ENCODE results near the gene ZFYVE19. TPM values are rescaled to one million over a fixed set of nuclear protein-coding genes. Genes with fewer than 3 reads are reported as not detected.

The ZFYVE19 gene
- total and polyA plus RNA-seq, 2 donors (not counting 3 experiments of a cell fraction or from before 2014, with no cell fraction given) = 29.7 to 47.2 TPM

DNA sequence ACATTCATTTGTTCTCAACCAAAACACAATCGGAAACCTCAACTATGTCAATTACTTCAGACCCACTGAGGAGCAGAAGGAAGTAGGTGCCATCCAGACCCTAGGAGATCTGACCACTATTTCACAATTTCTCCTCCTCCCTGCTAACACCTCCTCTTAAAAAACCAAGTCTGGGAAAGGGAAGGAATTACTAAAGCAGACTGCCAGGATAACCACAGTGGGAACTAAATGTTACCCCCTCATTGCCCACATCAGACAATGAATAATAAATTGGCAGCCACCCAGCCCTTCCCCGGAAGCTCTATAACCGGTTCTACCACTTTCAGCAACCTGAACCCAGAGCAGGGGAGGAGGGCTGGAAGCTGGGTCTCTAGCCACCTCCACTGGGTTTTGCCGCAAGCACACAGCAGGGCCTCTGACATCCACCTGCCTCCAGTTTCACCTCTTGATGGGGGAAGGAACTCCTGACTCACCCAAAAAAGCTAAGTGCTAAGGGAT is 19.5 kb upstream of the ZFYVE19 start:
- peak overlapping the region; percentile 51 for H3K27ac ChIP-seq (ENCODE audit: insufficient read depth, low read depth, low read length)
- POLR2A ChIA-PET = no interaction called here

More for the DNA sequence above, 19.5 kb upstream of the ZFYVE19 start:
- no TSS peak for BruUV-seq (replicated peaks)
- no peaks in the 10 kb centered on the region for H3K9me3 ChIP-seq (replicated peaks; ENCODE audit: control insufficient read depth, insufficient read depth, low read length)
- DNase-seq (ENCODE audit: low read depth, low spot score) (peak; percentile 71), FAIRE-seq (peak; percentile 70)
- peaks cover 19% of the 10 kb centered on the region for H3K79me2 ChIP-seq (ENCODE audit: control insufficient read depth, insufficient read depth, low read length)
- H3K9me1 ChIP-seq (replicated peaks; ENCODE audit: control insufficient read depth, extremely low read depth, insufficient read depth, low read length) = no peaks in the 10 kb centered on the region
- peak overlapping the region; percentile 70 for H3K4me2 ChIP-seq (ENCODE audit: insufficient read depth, low read length)
- H3K9ac ChIP-seq (replicated peaks; ENCODE audit: extremely low read depth, insufficient read depth, low read length) = no peak overlapping the region
- intact Hi-C loops (cut with micrococcal nuclease) (loop anchor here (2.0 to 5.0 kb wide), 3 partner anchors 19 to 105 kb away; partner anchors contain the start of genes C15orf62, RMDN3 and VPS18), dilution Hi-C loops (cut with MboI; ENCODE audit: extremely low pct_ligation_motif_present, low sequenced_read_pairs) (no loop called here)
- TF ChIP-seq EZH2 (IDR thresholded peaks at IDR 0.05; ENCODE audit: borderline replicate concordance, low read depth, low read length, severe bottlenecking) = no peak
- no peak for TF ChIP-seq GATA2 (IDR thresholded peaks at IDR 0.05; ENCODE audit: insufficient read depth, insufficient read length, low read depth, low read length)
- TF ChIP-seq, protein P1, sequence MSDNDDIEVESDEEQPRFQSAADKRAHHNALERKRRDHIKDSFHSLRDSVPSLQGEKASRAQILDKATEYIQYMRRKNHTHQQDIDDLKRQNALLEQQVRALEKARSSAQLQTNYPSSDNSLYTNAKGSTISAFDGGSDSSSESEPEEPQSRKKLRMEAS (IDR thresholded peaks at IDR 0.05; ENCODE audit: insufficient read depth, insufficient read length) = no peak
- no peak for TF ChIP-seq FOS (IDR thresholded peaks at IDR 0.05; ENCODE audit: borderline replicate concordance, insufficient read depth, low read length)
- no peak for TF ChIP-seq POLR2AphosphoS5 (IDR thresholded peaks at IDR 0.05; ENCODE audit: insufficient read depth, low read depth, low read length)
- TF ChIP-seq JUN (IDR thresholded peaks at IDR 0.05; ENCODE audit: borderline replicate concordance, insufficient read depth, insufficient read length, low read depth) = no peak
- no peak for TF ChIP-seq MYC (IDR thresholded peaks at IDR 0.05; ENCODE audit: low read depth, low read length)
- TF ChIP-seq POLR2A (IDR thresholded peaks at IDR 0.05; ENCODE audit: low read depth, low read length) = no peak
- TF ChIP-seq, protein P2, sequence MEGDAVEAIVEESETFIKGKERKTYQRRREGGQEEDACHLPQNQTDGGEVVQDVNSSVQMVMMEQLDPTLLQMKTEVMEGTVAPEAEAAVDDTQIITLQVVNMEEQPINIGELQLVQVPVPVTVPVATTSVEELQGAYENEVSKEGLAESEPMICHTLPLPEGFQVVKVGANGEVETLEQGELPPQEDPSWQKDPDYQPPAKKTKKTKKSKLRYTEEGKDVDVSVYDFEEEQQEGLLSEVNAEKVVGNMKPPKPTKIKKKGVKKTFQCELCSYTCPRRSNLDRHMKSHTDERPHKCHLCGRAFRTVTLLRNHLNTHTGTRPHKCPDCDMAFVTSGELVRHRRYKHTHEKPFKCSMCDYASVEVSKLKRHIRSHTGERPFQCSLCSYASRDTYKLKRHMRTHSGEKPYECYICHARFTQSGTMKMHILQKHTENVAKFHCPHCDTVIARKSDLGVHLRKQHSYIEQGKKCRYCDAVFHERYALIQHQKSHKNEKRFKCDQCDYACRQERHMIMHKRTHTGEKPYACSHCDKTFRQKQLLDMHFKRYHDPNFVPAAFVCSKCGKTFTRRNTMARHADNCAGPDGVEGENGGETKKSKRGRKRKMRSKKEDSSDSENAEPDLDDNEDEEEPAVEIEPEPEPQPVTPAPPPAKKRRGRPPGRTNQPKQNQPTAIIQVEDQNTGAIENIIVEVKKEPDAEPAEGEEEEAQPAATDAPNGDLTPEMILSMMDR (IDR thresholded peaks at IDR 0.05; ENCODE audit: extremely low read depth in 1 of 2, insufficient read depth in 1 of 2, low read depth in 1 of 2, low read length in 2 of 2) = no peak
- CTCF ChIA-PET = interaction anchor here (1.1 to 2.5 kb wide), 9 partner anchors 8 to 107 kb away, joined by 3 to 7 read pairs (median 4); partner anchors contain the start of genes GCHFR and VPS18
- H3K4me3 ChIP-seq (replicated peaks in 1 of 3; ENCODE audit: insufficient read depth in 1 of 3, low read depth in 1 of 3, low read length in 3 of 3) = no peak overlapping the region
- H4K20me1 ChIP-seq (replicated peaks; ENCODE audit: control insufficient read depth, extremely low read depth, insufficient read depth, low read length) = no peaks in the 10 kb centered on the region
- no peaks in the 10 kb centered on the region for H3K27me3 ChIP-seq (ENCODE audit: control insufficient read depth in 2 of 2, insufficient read depth in 2 of 2, low read length in 2 of 2)
- H3K36me3 ChIP-seq (ENCODE audit: control insufficient read depth in 2 of 2, extremely low read depth in 1 of 2, insufficient read depth in 2 of 2, low read length in 2 of 2) = no peaks in the 10 kb centered on the region
- H3K4me1 ChIP-seq (ENCODE audit: control insufficient read depth, extremely low read depth, insufficient read depth, low read length) = peaks cover 19% of the 10 kb centered on the region
- H2AFZ ChIP-seq (ENCODE audit: low read depth, low read length) = no peak overlapping the region

Measured in endothelial cell of umbilical vein (primary cell).